ENCODE data around the gene GABRR2. TPM values are rescaled to one million over a fixed set of nuclear protein-coding genes. Genes with fewer than 3 reads are reported as not detected.

Gene GABRR2
- total and polyA plus RNA-seq, 10 of the 15 experiments (the other 5 are each of a cell fraction or from before 2014, with no cell fraction given): 0.16 to 0.72 (median 0.32) TPM; not detected in 2

DNA sequence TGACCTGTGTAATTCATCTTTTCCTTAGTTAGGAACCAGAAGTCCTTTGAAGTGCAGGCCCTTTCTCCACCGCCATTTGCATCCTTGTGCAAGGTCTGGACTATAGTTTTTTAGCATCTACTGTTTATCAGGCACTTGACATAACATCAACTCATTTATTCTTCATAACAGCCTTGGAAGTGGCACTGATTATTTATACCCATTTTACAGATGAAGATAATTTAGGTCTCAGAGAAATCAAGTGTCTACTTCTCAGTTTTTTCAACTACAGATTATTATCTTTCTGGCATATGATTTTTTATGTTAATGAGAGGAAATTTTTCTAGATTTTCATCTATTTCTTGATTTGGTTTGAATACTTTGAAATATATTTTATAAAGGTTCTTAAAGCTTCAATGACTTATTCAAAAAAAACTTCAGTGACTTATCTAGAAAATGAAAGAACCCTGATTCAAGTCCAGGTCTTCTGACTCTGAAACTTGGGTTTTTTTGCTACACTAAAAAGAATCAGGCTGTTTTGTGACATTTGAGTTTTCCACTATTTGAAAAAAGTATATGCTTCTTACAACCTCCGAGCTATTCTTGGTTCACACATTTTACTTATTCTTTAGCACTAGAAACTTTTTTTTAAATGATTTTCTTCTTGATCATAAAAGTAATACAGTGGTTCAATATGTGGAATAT, 40.6 kb upstream of the GABRR2 start (continued):
- TF ChIP-seq, protein P1, sequence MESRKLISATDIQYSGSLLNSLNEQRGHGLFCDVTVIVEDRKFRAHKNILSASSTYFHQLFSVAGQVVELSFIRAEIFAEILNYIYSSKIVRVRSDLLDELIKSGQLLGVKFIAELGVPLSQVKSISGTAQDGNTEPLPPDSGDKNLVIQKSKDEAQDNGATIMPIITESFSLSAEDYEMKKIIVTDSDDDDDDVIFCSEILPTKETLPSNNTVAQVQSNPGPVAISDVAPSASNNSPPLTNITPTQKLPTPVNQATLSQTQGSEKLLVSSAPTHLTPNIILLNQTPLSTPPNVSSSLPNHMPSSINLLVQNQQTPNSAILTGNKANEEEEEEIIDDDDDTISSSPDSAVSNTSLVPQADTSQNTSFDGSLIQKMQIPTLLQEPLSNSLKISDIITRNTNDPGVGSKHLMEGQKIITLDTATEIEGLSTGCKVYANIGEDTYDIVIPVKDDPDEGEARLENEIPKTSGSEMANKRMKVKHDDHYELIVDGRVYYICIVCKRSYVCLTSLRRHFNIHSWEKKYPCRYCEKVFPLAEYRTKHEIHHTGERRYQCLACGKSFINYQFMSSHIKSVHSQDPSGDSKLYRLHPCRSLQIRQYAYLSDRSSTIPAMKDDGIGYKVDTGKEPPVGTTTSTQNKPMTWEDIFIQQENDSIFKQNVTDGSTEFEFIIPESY (IDR thresholded peaks at IDR 0.05): no peak
- TF ChIP-seq, protein P2, sequence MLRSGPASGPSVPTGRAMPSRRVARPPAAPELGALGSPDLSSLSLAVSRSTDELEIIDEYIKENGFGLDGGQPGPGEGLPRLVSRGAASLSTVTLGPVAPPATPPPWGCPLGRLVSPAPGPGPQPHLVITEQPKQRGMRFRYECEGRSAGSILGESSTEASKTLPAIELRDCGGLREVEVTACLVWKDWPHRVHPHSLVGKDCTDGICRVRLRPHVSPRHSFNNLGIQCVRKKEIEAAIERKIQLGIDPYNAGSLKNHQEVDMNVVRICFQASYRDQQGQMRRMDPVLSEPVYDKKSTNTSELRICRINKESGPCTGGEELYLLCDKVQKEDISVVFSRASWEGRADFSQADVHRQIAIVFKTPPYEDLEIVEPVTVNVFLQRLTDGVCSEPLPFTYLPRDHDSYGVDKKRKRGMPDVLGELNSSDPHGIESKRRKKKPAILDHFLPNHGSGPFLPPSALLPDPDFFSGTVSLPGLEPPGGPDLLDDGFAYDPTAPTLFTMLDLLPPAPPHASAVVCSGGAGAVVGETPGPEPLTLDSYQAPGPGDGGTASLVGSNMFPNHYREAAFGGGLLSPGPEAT (IDR thresholded peaks at IDR 0.05; ENCODE audit: low read depth): no peak
- 0 out of 2 replicates have a peak, but pooled peaks have one; percentile 46 for TF ChIP-seq PML (IDR thresholded peaks at IDR 0.05; ENCODE audit: low read length)
- no peak for TF ChIP-seq NR2F1 (conservative IDR thresholded peaks at IDR 0.05)
- no peak for TF ChIP-seq CHD2 (IDR thresholded peaks at IDR 0.05; ENCODE audit: borderline replicate concordance, low read depth, low read length)
- no peak for TF ChIP-seq TCF12 (IDR thresholded peaks at IDR 0.05; ENCODE audit: low read depth, low read length)
- TF ChIP-seq NBN (IDR thresholded peaks at IDR 0.05): no peak
- TF ChIP-seq ZNF217 (IDR thresholded peaks at IDR 0.05): no peak
- TF ChIP-seq, protein P3, sequence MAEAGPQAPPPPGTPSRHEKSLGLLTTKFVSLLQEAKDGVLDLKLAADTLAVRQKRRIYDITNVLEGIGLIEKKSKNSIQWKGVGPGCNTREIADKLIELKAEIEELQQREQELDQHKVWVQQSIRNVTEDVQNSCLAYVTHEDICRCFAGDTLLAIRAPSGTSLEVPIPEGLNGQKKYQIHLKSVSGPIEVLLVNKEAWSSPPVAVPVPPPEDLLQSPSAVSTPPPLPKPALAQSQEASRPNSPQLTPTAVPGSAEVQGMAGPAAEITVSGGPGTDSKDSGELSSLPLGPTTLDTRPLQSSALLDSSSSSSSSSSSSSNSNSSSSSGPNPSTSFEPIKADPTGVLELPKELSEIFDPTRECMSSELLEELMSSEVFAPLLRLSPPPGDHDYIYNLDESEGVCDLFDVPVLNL (IDR thresholded peaks at IDR 0.05; ENCODE audit: low read depth, low read length): no peak
- no peak for TF ChIP-seq FOXK2 (IDR thresholded peaks at IDR 0.05)
- no peak for TF ChIP-seq MYC (IDR thresholded peaks at IDR 0.05; ENCODE audit: insufficient read depth, insufficient read length, insufficient replicate concordance, low read length, severe bottlenecking)
- TF ChIP-seq, protein P4, sequence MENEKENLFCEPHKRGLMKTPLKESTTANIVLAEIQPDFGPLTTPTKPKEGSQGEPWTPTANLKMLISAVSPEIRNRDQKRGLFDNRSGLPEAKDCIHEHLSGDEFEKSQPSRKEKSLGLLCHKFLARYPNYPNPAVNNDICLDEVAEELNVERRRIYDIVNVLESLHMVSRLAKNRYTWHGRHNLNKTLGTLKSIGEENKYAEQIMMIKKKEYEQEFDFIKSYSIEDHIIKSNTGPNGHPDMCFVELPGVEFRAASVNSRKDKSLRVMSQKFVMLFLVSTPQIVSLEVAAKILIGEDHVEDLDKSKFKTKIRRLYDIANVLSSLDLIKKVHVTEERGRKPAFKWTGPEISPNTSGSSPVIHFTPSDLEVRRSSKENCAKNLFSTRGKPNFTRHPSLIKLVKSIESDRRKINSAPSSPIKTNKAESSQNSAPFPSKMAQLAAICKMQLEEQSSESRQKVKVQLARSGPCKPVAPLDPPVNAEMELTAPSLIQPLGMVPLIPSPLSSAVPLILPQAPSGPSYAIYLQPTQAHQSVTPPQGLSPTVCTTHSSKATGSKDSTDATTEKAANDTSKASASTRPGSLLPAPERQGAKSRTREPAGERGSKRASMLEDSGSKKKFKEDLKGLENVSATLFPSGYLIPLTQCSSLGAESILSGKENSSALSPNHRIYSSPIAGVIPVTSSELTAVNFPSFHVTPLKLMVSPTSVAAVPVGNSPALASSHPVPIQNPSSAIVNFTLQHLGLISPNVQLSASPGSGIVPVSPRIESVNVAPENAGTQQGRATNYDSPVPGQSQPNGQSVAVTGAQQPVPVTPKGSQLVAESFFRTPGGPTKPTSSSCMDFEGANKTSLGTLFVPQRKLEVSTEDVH (IDR thresholded peaks at IDR 0.05; ENCODE audit: low read depth, partially characterized antibody): no peak
- TF ChIP-seq, protein P5, sequence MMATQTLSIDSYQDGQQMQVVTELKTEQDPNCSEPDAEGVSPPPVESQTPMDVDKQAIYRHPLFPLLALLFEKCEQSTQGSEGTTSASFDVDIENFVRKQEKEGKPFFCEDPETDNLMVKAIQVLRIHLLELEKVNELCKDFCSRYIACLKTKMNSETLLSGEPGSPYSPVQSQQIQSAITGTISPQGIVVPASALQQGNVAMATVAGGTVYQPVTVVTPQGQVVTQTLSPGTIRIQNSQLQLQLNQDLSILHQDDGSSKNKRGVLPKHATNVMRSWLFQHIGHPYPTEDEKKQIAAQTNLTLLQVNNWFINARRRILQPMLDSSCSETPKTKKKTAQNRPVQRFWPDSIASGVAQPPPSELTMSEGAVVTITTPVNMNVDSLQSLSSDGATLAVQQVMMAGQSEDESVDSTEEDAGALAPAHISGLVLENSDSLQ (IDR thresholded peaks at IDR 0.05): no peak
- TF ChIP-seq RUNX3 (IDR thresholded peaks at IDR 0.05; ENCODE audit: low read length): no peak
- no peak for TF ChIP-seq IKZF1 (conservative IDR thresholded peaks at IDR 0.05)
- peak; percentile 44; the same call in 1 of the 2 replicates for TF ChIP-seq JUNB (IDR thresholded peaks at IDR 0.05)
- no peak for TF ChIP-seq HDAC6 (IDR thresholded peaks at IDR 0.05; ENCODE audit: unreplicated experiment)
- TF ChIP-seq KLF5 (IDR thresholded peaks at IDR 0.05; ENCODE audit: partially characterized antibody): no peak
- no peak for TF ChIP-seq POLR2AphosphoS5 (IDR thresholded peaks at IDR 0.05; ENCODE audit: low read length)
- TF ChIP-seq SMARCA5 (IDR thresholded peaks at IDR 0.05): peak; percentile 6; the same call in 1 of the 2 replicates
